Naive thymus-derived CD4-positive, alpha-beta T cell (primary cell): Measurements from ENCODE around the gene LBHD2. TPM values are rescaled to one million over a fixed set of nuclear protein-coding genes. Genes with fewer than 3 reads are reported as not detected.

Experiments used
- ATAC-seq: fragments of 150-1000 bp; cut with Tn5 transposase; 2 replicates; pipeline ENCODE4 v1.10.0; 2021; ENCODE audit warnings: mild to moderate bottlenecking, moderate library complexity
- CTCF ChIA-PET: fragments of 350-600 bp; sonication (Branson Sonifier 250); formaldehyde crosslinking; loops from one replicate; lab custom pipeline; 2021; ENCODE audit warnings: antibody characterized with exemption; lab: Charles Lee
- POLR2A ChIA-PET: fragments of 350-600 bp; sonication (Branson Sonifier 250); formaldehyde crosslinking; loops from one replicate; lab custom pipeline; 2021; ENCODE audit warnings: antibody characterized with exemption, inconsistent platforms; lab: Charles Lee
- DNase-seq, 9 donors: peaks; one replicate each; pipeline versions ENCODE4 v3.0.0 to v3.0.0-alpha.2; 2020 to 2022; ENCODE audit warnings: mixed read lengths in 1 of 9
- H3K27ac ChIP-seq: one replicate; pipeline ENCODE4 v1.7.0; 2013; ENCODE audit warnings: mild to moderate bottlenecking, low read depth, low read length, moderate library complexity
- H3K27me3 ChIP-seq, 2 donors: one replicate each; pipeline ENCODE4 v1.7.0; 2013; ENCODE audit warnings: low read length in 2 of 2, mild to moderate bottlenecking in 2 of 2, moderate library complexity in 2 of 2; ENCODE audit not compliant: control insufficient read depth in 2 of 2, insufficient read depth in 2 of 2
- H3K36me3 ChIP-seq, 3 experiments: 1 replicate in 2 of 3; 2 replicates in 1 of 3; pipeline ENCODE4 v1.7.0; 2013; ENCODE audit warnings: low read length in 3 of 3, mild to moderate bottlenecking in 3 of 3, moderate library complexity in 1 of 3; ENCODE audit not compliant: insufficient read depth in 3 of 3, control insufficient read depth in 2 of 3
- H3K4me1 ChIP-seq, 2 donors: one replicate each; pipeline ENCODE4 v1.7.0; 2013; ENCODE audit warnings: low read length in 2 of 2, mild to moderate bottlenecking in 2 of 2, moderate library complexity in 1 of 2; ENCODE audit not compliant: control insufficient read depth in 2 of 2, insufficient read depth in 2 of 2
- H3K4me3 ChIP-seq: 2 replicates; pipeline ENCODE4 v1.7.0; 2013; ENCODE audit warnings: mild to moderate bottlenecking, low read length
- H3K9me3 ChIP-seq, 3 experiments: 1 replicate in 2 of 3; 2 replicates in 1 of 3; pipeline ENCODE4 v1.7.0; 2013; ENCODE audit warnings: low read length in 3 of 3; ENCODE audit not compliant: control insufficient read depth in 2 of 3
- H3K27ac Mint-ChIP-seq, 9 donors: one replicate each; pipeline ENCODE4 v1.8.0; 2020 to 2022; ENCODE audit warnings: mixed read lengths in 9 of 9, mild to moderate bottlenecking in 8 of 9, moderate library complexity in 5 of 9, inconsistent platforms in 2 of 9
- H3K27me3 Mint-ChIP-seq, 5 donors: one replicate each; pipeline ENCODE4 v1.8.0; 2021 to 2022; ENCODE audit warnings: mixed read lengths in 5 of 5, mild to moderate bottlenecking in 1 of 5
- H3K36me3 Mint-ChIP-seq, 5 donors: one replicate each; pipeline ENCODE4 v1.8.0; 2020 to 2022; ENCODE audit warnings: mixed read lengths in 5 of 5, mild to moderate bottlenecking in 3 of 5, inconsistent platforms in 1 of 5
- H3K4me1 Mint-ChIP-seq, 7 donors: one replicate each; pipeline ENCODE4 v1.8.0; 2020 to 2022; ENCODE audit warnings: mixed read lengths in 7 of 7, mild to moderate bottlenecking in 3 of 7, inconsistent platforms in 1 of 7
- H3K4me3 Mint-ChIP-seq, 10 donors: one replicate each; pipeline ENCODE4 v1.8.0; 2020 to 2022; ENCODE audit warnings: mild to moderate bottlenecking in 10 of 10, mixed read lengths in 10 of 10, moderate library complexity in 6 of 10, inconsistent platforms in 2 of 10
- H3K9me3 Mint-ChIP-seq, 11 donors: one replicate each; pipeline ENCODE4 v1.8.0; 2020 to 2022; ENCODE audit warnings: mixed read lengths in 11 of 11, mild to moderate bottlenecking in 4 of 11, inconsistent platforms in 1 of 11, moderate library complexity in 1 of 11
- intact Hi-C, 2 donors: fragments of 100-400 bp; cut with micrococcal nuclease; formaldehyde crosslinking; loops; one replicate each; pipeline ENCODE4 v1.15.1; 2023
- polyA plus RNA-seq, 2 donors: library from polyadenylated mRNA; unstranded; fragments of 300-500 nt; fragmentation: Illumina TruSeq; gene quantifications; one replicate each; pipeline ENCODE4 v1.2.3, GENCODE V29; 2021
- total RNA-seq, 6 experiments: library from RNA in 5 of 6; stranded (reverse) in 5 of 6; gene quantifications; 1 replicate in 5 of 6; 2 replicates in 1 of 6; pipeline ENCODE4 v1.2.3 and lab custom pipeline; 2021 to 2026

Gene LBHD2
- total and polyA plus RNA-seq, 7 experiments from 2014 or later = not detected

DNA sequence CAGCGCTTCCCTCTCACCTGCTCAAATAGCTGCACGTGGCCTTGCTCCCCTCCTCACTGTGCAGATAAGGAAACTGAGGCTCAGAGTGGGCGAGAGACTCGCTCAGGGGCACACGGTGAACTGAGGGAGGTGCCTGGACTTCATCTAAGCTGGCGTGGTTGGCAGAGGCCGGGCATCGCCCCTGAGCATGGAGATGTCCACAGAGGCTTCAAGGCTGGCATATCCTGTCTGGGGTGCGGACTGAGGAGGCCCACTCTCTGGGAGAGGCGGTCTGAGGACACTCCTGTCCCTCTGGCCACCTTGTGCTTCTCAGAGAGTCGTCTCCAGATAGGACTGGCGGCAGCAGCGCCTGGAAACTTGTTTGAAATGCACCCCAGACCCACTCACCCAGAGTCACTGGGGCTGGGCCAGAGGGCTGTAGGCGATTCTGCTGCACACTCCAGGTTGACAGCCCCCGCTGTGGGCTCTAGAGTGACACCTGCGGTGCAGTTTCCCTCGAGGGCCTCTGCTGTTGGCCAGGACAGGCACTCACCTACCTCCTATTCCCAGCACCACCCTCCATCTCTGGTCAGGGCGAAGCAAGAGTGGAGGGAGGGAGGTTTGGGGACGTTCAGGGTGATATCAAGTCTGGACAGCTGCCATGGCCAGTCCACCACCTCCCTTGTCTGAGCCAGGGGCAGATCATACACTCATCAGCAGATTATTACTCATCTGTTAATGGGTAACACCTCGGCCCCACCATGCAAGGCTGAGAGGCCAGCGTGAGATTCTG lies 11.2 kb upstream of the LBHD2 start:
- H3K4me3 ChIP-seq = no peak overlapping the region
- DNase-seq (no peak), ATAC-seq (no peak)
- peaks cover 0 to 6% (median 0%) of the 10 kb centered on the region in 5 donors for H3K27me3 Mint-ChIP-seq
- no peaks in the 10 kb centered on the region for H3K9me3 Mint-ChIP-seq
- CTCF ChIA-PET = interaction anchor here (2.4 kb wide), 1 partner anchor 33 kb away, joined by 6 read pairs; no protein-coding TSS in a partner anchor
- no peaks in the 10 kb centered on the region for H3K27me3 ChIP-seq
- intact Hi-C loops = no loop called here
- H3K27ac Mint-ChIP-seq = no peak overlapping the region
- H3K27ac ChIP-seq = no peak overlapping the region
- H3K36me3 ChIP-seq = no peaks in the 10 kb centered on the region
- POLR2A ChIA-PET = no interaction called here
- H3K9me3 ChIP-seq = no peaks in the 10 kb centered on the region
- peaks cover 0 to 2% (median 0%) of the 10 kb centered on the region in 7 donors for H3K4me1 Mint-ChIP-seq
- H3K4me1 ChIP-seq = peaks cover 0 to 5% of the 10 kb centered on the region in 2 donors
- H3K36me3 Mint-ChIP-seq = no peaks in the 10 kb centered on the region
- no peak overlapping the region for H3K4me3 Mint-ChIP-seq

DNA sequence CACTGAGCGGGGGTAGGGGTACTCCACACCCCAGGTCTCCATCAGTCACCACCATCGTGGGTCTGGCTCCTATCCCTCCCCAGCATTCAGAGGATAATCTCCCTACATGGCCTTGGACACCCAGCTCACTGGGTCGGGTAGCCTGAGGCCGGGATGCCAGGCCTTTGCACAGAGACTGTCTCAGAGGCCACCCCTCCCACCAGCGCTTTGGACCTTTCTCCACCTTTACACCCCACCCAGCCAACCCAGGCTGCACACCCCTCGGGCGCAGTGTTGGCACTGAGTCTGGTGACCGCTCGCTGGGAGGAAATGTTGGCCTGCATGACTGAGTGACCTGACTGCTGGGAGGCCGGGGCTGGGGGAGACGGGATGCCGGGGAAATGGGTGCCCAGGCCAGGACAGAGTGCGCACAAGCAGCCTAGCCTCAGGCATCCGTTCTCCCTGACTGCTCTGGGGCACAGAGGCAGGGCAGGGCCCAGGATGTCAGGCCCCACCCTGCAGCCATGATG lies 10.6 kb upstream of the LBHD2 start:
- peaks cover 0 to 5% of the 10 kb centered on the region in 2 donors for H3K4me1 ChIP-seq
- CTCF ChIA-PET = interaction anchor here (2.4 kb wide), 1 partner anchor 32 kb away, joined by 6 read pairs; no protein-coding TSS in a partner anchor
- no peak overlapping the region for H3K27ac ChIP-seq
- no peaks in the 10 kb centered on the region for H3K36me3 ChIP-seq
- Mint-ChIP-seq H3K9me3 (peaks cover 0 to 1% (median 0%) of the 10 kb centered on the region in 11 donors), H3K27me3 (peaks cover 0 to 6% (median 0%) of the 10 kb centered on the region in 5 donors), H3K36me3 (no peaks in the 10 kb centered on the region), H3K27ac (no peak overlapping the region), H3K4me3 (no peak overlapping the region), H3K4me1 (peaks cover 0 to 4% (median 0%) of the 10 kb centered on the region in 7 donors)
- no peak overlapping the region for H3K4me3 ChIP-seq
- no peaks in the 10 kb centered on the region for H3K9me3 ChIP-seq
- intact Hi-C loops = no loop called here
- POLR2A ChIA-PET = no interaction called here
- DNase-seq (no peak), ATAC-seq (no peak)
- H3K27me3 ChIP-seq = no peaks in the 10 kb centered on the region

DNA sequence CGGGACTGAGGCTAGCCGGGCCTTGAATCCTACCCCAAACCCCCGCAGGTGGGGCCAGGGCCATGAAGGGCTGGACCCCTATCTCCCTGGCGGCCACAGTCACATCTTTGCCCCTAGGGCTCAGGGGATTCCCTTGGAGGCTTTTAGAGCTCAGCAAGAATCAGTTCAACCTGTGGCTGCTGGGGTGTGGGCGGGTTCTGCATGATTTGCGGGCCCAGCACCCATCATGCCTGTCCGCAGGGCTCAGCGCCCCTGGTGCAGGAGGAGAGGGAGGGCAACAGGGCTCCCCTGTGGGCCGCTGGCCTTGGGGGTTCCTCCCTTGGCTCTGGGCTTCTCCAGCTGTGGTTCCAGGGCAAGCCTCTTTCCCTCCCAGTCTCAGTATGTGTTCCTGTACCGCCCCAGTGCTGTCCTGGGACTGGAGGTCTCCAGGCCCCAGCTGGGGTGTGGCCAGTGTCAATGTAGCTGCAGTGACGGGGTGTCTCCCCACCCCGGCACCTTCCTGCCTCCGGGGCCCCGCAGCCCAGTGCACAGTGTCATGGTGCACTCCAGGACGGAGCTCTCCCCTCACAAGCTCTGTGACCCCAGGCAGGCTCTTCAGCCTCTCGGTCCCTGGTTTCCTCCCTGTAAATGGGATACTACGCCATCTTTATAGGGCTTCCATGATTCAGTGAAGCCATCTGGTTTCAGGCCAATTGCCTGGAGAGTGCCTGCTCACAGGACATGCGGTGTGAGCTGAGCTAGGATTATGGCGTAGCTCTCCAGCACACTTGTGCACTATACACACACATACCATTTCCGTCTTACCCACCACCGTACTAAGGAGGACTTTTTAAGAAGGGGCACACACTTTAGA lies 9.9 kb upstream of the LBHD2 start:
- H3K27ac ChIP-seq = no peak overlapping the region
- peak overlapping the region in 4 of 10 donors; percentile 2 to 32 (median 13) for H3K4me3 Mint-ChIP-seq
- no peaks in the 10 kb centered on the region for H3K36me3 Mint-ChIP-seq
- H3K9me3 ChIP-seq = no peaks in the 10 kb centered on the region
- H3K4me1 ChIP-seq = peaks cover 0 to 5% of the 10 kb centered on the region in 2 donors
- no peak for ATAC-seq
- peaks cover 0 to under 1% (median 0%) of the 10 kb centered on the region in 5 donors for H3K27me3 Mint-ChIP-seq
- DNase-seq = no peak
- CTCF ChIA-PET = interaction anchor here (0.7 to 2.4 kb wide), 4 partner anchors 27 to 380 kb away, joined by 3 to 6 read pairs (median 5); no protein-coding TSS in a partner anchor
- H3K27me3 ChIP-seq = no peaks in the 10 kb centered on the region
- no peaks in the 10 kb centered on the region for H3K36me3 ChIP-seq
- no peak overlapping the region for H3K4me3 ChIP-seq
- POLR2A ChIA-PET = no interaction called here
- H3K9me3 Mint-ChIP-seq = peaks cover 0 to 1% (median 0%) of the 10 kb centered on the region in 11 donors
- peaks cover 0 to 4% (median 0%) of the 10 kb centered on the region in 7 donors for H3K4me1 Mint-ChIP-seq
- intact Hi-C loops = loop anchor here in 1 of 2 donors (2.0 kb wide), 1 partner anchor 17 kb away; no protein-coding TSS in a partner anchor
- no peak overlapping the region for H3K27ac Mint-ChIP-seq

DNA sequence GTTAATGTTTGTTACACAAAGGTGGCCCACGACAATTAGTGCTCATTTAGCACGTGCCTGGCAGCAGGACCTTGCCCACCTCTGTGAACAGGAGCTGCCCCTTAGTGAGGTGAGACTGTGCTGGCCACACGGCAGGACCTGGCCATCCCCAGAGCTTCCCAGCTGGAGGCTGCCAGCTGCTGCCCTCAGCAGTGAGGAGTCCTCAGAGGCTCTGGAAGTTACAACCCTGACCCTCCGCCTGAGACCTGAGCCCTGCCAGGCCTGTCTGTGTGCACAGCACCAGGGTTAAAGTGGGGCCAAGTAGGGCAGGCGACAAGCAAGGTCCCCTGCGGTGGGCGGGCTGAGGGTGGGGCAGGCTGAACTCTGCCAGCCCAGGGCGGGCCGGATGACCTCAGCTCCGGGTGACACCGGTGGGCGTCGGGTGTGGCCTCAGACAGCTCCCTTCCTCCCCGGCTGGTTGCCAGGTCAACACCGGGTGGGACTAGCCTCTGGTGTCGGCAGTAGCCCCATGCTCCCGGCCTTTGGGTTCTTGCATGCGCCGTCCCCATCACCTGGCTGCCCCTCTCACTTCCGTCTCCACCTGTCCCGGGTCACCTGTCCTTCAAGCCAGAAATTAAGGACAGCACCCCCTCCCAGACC lies 9.2 kb upstream of the LBHD2 start:
- no peak overlapping the region for H3K27ac Mint-ChIP-seq
- Histone ChIP-seq H3K9me3 (no peaks in the 10 kb centered on the region), H3K4me1 (peaks cover 0 to 5% of the 10 kb centered on the region in 2 donors), H3K27ac (no peak overlapping the region), H3K4me3 (peak overlapping the region; percentile 47), H3K36me3 (no peaks in the 10 kb centered on the region), H3K27me3 (no peaks in the 10 kb centered on the region)
- intact Hi-C loops = loop anchor here (1.0 to 5.0 kb wide), 5 partner anchors 16 to 383 kb away; partner anchors contain the start of gene CDC42BPB (in 1 of the 2)
- ChIA-PET CTCF (interaction anchor here (0.7 to 2.4 kb wide), 5 partner anchors 22 to 380 kb away, joined by 3 to 6 read pairs (median 5); no protein-coding TSS in a partner anchor), POLR2A (no interaction called here)
- ATAC-seq (no peak), DNase-seq (no peak)
- H3K27me3 Mint-ChIP-seq = no peaks in the 10 kb centered on the region
- H3K4me3 Mint-ChIP-seq = peak overlapping the region in 6 of 10 donors; percentile 2 to 32 (median 14)
- H3K4me1 Mint-ChIP-seq = peaks cover 0 to 4% (median 0%) of the 10 kb centered on the region in 7 donors
- H3K9me3 Mint-ChIP-seq = peaks cover 0 to 1% (median 0%) of the 10 kb centered on the region in 11 donors
- H3K36me3 Mint-ChIP-seq = no peaks in the 10 kb centered on the region

DNA sequence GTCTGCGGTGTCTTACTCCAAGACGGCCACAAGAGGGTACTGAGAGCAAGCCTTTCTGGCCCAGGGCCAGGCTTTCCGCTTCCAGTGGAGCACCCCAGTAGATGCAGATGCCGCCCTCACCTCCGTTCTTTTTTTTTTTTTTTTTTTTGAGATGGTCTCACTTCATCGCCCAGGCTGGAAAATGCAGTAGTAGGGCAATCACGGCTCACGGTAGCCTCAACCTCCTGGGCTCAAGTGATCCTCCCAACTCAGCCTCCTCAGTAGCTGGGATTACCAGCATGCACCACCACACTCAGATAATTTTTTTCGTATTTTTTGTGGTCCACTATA lies 5.6 kb upstream of the LBHD2 start:
- Mint-ChIP-seq H3K9me3 (peaks cover 0 to 1% (median 0%) of the 10 kb centered on the region in 11 donors), H3K4me1 (peaks cover 0 to 2% (median 0%) of the 10 kb centered on the region in 7 donors), H3K27me3 (no peaks in the 10 kb centered on the region), H3K27ac (no peak overlapping the region), H3K4me3 (peak overlapping the region in 2 of 10 donors; percentile 3 to 37), H3K36me3 (no peaks in the 10 kb centered on the region)
- ChIA-PET POLR2A (interaction anchor here (0.7 kb wide), 1 partner anchor 116 kb away, joined by 4 read pairs; no protein-coding TSS in a partner anchor), CTCF (interaction anchor here (1.8 kb wide), 1 partner anchor 384 kb away, joined by 5 read pairs; no protein-coding TSS in a partner anchor)
- intact Hi-C loops = loop anchor here (1.0 to 5.0 kb wide), 5 partner anchors 13 to 386 kb away; no protein-coding TSS in a partner anchor
- no peaks in the 10 kb centered on the region for H3K27me3 ChIP-seq
- peak; percentile 85 for ATAC-seq
- peak; percentile 60 to 83 (median 74) for DNase-seq
- no peak overlapping the region for H3K4me3 ChIP-seq
- no peaks in the 10 kb centered on the region for H3K9me3 ChIP-seq
- no peaks in the 10 kb centered on the region for H3K36me3 ChIP-seq
- H3K4me1 ChIP-seq = peaks cover 0 to 5% of the 10 kb centered on the region in 2 donors
- no peak overlapping the region for H3K27ac ChIP-seq
